Immature natural killer cell (primary cell): ENCODE results near the gene PRIMPOL. TPM values are rescaled to one million over a fixed set of nuclear protein-coding genes. Genes with fewer than 3 reads are reported as not detected.
"Not testable (repeated sequence)": the region's sequence is repeated elsewhere in the genome, so short reads cannot be mapped to it uniquely, and the experiment has no call there.

Source experiments
- DNase-seq, 3 donors: peaks; one replicate each; pipeline ENCODE4 v3.0.0; 2022; ENCODE audit warnings: mixed read lengths in 1 of 3
- H3K27ac Mint-ChIP-seq, 6 donors: one replicate each; pipeline ENCODE4 v1.8.0; 2020; ENCODE audit warnings: mixed read lengths in 6 of 6, mild to moderate bottlenecking in 5 of 6, inconsistent platforms in 4 of 6, moderate library complexity in 3 of 6
- H3K27me3 Mint-ChIP-seq, 3 donors: one replicate each; pipeline ENCODE4 v1.8.0; 2020 to 2021; ENCODE audit warnings: low read depth in 3 of 3, mild to moderate bottlenecking in 3 of 3, mixed read lengths in 3 of 3, moderate library complexity in 3 of 3, inconsistent platforms in 1 of 3
- H3K36me3 Mint-ChIP-seq, 3 donors: one replicate each; pipeline ENCODE4 v1.8.0; 2020; ENCODE audit warnings: mixed read lengths in 3 of 3, inconsistent platforms in 2 of 3, mild to moderate bottlenecking in 2 of 3
- H3K4me1 Mint-ChIP-seq, 2 donors: one replicate each; pipeline ENCODE4 v1.8.0; 2020; ENCODE audit warnings: inconsistent platforms in 2 of 2, mild to moderate bottlenecking in 2 of 2, mixed read lengths in 2 of 2, moderate library complexity in 1 of 2
- H3K4me3 Mint-ChIP-seq, 5 donors: one replicate each; pipeline ENCODE4 v1.8.0; 2020; ENCODE audit warnings: mild to moderate bottlenecking in 5 of 5, mixed read lengths in 5 of 5, inconsistent platforms in 3 of 5, moderate library complexity in 3 of 5
- H3K9me3 Mint-ChIP-seq, 6 donors: one replicate each; pipeline ENCODE4 v1.8.0; 2020; ENCODE audit warnings: mild to moderate bottlenecking in 6 of 6, mixed read lengths in 6 of 6, inconsistent platforms in 4 of 6, moderate library complexity in 3 of 6
- polyA plus RNA-seq, 3 donors: library from polyadenylated mRNA; unstranded; fragments of 300-500 nt; fragmentation: Illumina TruSeq; gene quantifications; one replicate each; pipeline ENCODE4 v1.2.3, GENCODE V29; 2021

The PRIMPOL gene
- polyA plus RNA-seq, 3 donors from 2014 or later = 16.9 to 37.8 (median 21.0) TPM

DNA sequence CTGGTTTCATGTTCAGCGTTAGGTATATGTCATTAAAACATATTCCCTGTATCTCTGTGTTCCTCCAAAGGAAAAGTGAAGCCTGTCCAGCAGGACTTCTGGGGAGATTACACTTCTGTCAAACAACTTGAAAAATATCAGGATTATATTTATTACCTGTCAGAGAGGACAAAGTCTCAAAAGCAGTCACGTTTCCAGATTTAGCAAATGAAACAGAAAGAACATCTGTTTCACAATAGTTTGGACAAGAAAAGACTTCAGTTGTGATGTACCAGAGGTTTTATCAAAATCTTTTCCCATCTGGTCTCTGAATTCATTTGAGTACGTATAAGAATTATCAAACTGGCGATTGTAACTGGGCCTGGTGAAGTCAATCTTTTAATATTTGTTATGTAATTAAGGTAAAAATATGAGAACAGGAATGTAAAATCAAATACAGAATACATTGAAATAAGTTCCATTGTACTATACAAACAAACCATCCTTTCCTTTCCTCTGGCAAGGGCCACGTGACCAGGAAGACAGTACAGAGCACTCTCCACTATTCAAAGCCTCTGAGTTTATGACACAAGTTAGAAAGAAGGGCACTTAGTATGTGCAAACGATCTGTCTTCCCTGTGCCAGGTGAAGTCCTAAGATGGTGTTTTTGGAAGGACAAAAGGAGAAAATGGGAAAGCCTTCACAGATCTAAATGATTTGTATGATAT, 3.5 kb upstream of the PRIMPOL start:
- DNase-seq = no peak
- Mint-ChIP-seq H3K4me1 (peaks cover 73 to 87% of the 10 kb centered on the region in 2 donors), H3K4me3 (peak overlapping the region; percentile 52 to 99 (median 92)), H3K36me3 (peaks cover 0 to 25% (median 4%) of the 10 kb centered on the region in 3 donors), H3K27ac (peak overlapping the region; percentile 29 to 99 (median 93)), H3K9me3 (no peaks in the 10 kb centered on the region), H3K27me3 (peaks cover 6 to 8% (median 8%) of the 10 kb centered on the region in 3 donors)

DNA sequence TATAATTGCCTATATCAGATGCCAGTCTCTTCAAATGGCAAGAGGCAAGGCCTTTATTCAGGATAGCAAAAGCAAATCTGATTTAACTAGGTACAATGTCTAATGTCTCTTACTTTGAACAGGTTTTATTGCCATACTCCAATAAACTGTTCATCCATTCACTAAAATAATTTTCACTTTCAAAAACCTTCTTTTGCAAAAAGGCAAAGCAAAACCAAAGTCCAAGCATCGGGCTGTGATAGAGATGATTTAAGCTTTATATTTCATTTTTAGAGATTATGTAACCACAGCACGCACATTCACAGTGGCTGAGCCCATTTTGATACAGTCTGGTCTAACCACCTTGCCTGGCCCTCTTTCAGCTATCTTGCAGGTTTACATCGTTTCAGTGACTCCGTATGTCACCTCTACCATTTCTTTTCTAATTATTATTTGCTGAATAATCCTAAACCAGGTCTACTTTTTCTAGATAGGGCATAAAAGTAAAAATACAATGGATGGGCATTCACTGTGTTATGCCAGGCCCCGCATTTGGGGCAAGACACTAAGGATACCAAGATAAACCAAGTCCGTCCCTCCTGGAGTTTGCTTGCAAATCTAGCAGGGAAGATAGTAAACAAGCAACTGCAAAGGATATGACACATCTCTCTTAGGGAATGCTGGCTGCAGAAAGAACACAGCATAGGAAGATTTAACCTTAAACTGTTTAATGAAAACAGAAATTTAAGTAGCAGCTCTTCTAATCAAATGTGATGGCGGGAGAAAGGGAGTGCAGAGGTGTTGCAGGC, 2.1 kb upstream of the PRIMPOL start:
- H3K27me3 Mint-ChIP-seq = peaks cover 6 to 8% (median 8%) of the 10 kb centered on the region in 3 donors
- H3K4me1 Mint-ChIP-seq = peaks cover 72 to 85% of the 10 kb centered on the region in 2 donors
- peaks cover 0 to 17% (median under 1%) of the 10 kb centered on the region in 3 donors for H3K36me3 Mint-ChIP-seq
- no peaks in the 10 kb centered on the region for H3K9me3 Mint-ChIP-seq
- DNase-seq = no peak
- peak overlapping the region; percentile 91 to 99 (median 94) for H3K27ac Mint-ChIP-seq
- H3K4me3 Mint-ChIP-seq = peak overlapping the region; percentile 85 to 99 (median 96)

DNA sequence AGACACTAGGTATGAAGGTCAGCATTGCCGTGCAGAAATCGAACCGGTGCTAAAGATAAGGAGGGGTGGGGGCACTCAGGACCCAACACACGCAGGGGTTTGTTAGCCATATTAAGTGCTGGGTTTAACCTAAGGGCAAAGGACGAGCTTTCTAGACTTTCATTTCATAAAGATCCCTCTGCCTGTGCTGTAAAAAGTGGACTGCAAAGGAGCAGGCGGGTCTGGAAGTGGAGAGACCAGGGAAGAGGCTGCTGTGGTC, 1.6 kb upstream of the PRIMPOL start:
- no peak for DNase-seq
- H3K4me3 Mint-ChIP-seq = peak overlapping the region; percentile 85 to 99 (median 96)
- no peaks in the 10 kb centered on the region for H3K9me3 Mint-ChIP-seq
- peaks cover 0 to 15% (median 0%) of the 10 kb centered on the region in 3 donors for H3K36me3 Mint-ChIP-seq
- H3K27me3 Mint-ChIP-seq = peaks cover 6 to 8% (median 8%) of the 10 kb centered on the region in 3 donors
- H3K27ac Mint-ChIP-seq = peak overlapping the region; percentile 91 to 99 (median 94)
- peaks cover 70 to 80% of the 10 kb centered on the region in 2 donors for H3K4me1 Mint-ChIP-seq

GRCh38 chr4:184648313-184649025, 1.1 kb upstream of the PRIMPOL start:
- H3K27ac Mint-ChIP-seq = peak overlapping the region; percentile 91 to 99 (median 94)
- no peaks in the 10 kb centered on the region for H3K9me3 Mint-ChIP-seq
- peak; percentile 58 to 61 (median 61) for DNase-seq
- peaks cover 6 to 8% (median 8%) of the 10 kb centered on the region in 3 donors for H3K27me3 Mint-ChIP-seq
- peak overlapping the region; percentile 92 to 99 (median 96) for H3K4me3 Mint-ChIP-seq
- peaks cover 0 to 15% (median 0%) of the 10 kb centered on the region in 3 donors for H3K36me3 Mint-ChIP-seq
- peaks cover 70 to 78% of the 10 kb centered on the region in 2 donors for H3K4me1 Mint-ChIP-seq

DNA sequence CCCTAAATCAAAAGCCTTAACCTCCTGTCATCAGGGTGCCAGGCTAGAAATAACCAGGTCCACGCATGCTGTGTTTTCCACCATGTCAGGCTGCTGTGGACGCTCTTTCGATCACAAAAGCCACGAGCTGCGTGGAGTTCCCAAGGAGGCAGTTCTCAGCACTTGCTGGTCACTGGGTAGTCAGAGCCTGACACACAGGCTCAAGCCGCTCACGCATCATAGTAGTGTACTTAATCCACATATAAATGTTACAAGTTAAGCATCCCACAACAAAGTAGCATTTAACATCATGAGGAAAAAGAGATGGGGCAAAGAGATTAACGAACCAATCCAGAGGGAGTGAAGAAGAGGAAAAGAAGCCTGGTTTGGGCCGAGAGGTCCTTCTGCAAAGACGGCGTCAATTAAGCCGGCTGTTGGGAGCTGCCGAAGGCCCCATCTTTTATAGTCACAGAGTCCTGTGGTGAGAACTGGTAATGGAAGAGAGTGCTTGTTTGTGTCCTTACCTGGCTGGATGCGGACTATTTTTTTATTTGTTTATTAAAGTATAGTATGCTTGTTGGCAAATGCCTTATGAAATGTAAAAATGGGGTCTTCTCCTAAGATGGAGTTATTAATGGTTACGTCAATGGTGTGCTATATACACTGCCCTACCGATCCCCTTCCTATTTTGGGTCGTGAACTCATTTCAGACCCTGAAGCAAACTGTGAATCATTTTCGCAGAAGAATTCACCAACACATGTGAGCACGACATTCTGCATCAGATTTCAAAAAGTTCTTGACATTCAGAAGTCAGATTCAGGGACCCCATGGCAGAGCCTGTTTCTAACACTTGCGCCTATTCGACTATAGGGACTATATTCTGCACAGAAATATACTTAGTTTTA, 675 bp downstream of the PRIMPOL start:
- peak overlapping the region; percentile 84 to 98 (median 96) for H3K27ac Mint-ChIP-seq
- peak overlapping the region; percentile 91 to 99 (median 94) for H3K4me3 Mint-ChIP-seq
- H3K36me3 Mint-ChIP-seq = peaks cover 0 to 17% (median 0%) of the 10 kb centered on the region in 3 donors
- H3K4me1 Mint-ChIP-seq = peaks cover 55 to 65% of the 10 kb centered on the region in 2 donors
- no peak for DNase-seq
- H3K9me3 Mint-ChIP-seq = no peaks in the 10 kb centered on the region
- peaks cover 6 to 8% (median 8%) of the 10 kb centered on the region in 3 donors for H3K27me3 Mint-ChIP-seq

DNA sequence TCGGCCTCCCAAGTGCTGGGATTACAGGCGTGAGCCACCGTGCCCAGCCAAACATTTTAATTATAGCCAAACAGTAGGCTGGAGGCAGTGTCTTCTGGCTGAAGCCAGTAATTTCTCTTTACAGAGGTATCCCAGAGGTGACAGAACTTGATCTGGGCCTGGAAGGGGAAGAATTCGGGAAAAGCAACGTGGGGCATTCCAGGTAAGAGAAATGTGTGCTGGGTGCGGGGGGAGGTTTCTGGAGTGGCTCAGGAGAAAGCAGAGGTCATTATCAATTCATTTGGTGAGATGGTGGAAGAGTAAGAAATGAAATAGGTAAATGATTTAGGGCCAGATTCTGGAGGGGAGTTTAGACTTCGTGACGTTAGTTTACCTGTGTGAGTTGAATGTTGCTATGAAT, 2.4 kb downstream of the PRIMPOL start:
- Mint-ChIP-seq H3K4me3 (peak overlapping the region in 2 of 5 donors; percentile 46 to 61), H3K9me3 (no peaks in the 10 kb centered on the region), H3K27ac (peak overlapping the region in 5 of 6 donors; percentile 9 to 79 (median 25)), H3K27me3 (peaks cover 6 to 8% (median 8%) of the 10 kb centered on the region in 3 donors), H3K4me1 (peaks cover 40 to 49% of the 10 kb centered on the region in 2 donors), H3K36me3 (peaks cover 0 to 8% (median 0%) of the 10 kb centered on the region in 3 donors)
- no peak for DNase-seq

DNA sequence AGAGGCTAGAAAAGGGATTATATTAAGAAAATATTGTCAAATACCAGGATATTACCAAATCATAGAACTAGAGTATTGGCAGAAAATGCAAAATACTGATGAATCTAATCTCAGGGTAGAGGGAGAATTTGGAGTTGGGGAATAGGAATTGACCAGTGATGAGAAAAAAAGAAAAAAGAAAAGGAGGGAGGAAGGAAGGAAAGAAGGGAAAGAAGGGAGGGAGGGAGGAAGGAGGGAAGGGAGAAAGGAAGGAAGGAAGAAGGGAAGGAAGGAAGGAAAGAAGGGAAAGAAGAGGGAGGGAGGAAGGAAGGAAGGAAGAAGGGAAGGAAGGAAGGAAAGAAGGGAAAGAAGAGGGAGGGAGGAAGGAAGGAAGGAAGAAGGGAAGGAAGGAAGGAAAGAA, 3.1 kb downstream of the PRIMPOL start:
- H3K27ac Mint-ChIP-seq, DNase-seq, H3K27me3 Mint-ChIP-seq, H3K4me3 Mint-ChIP-seq, H3K36me3 Mint-ChIP-seq, H3K9me3 Mint-ChIP-seq: not testable (repeated sequence)
- peaks cover 32 to 41% of the 10 kb centered on the region in 2 donors for H3K4me1 Mint-ChIP-seq

DNA sequence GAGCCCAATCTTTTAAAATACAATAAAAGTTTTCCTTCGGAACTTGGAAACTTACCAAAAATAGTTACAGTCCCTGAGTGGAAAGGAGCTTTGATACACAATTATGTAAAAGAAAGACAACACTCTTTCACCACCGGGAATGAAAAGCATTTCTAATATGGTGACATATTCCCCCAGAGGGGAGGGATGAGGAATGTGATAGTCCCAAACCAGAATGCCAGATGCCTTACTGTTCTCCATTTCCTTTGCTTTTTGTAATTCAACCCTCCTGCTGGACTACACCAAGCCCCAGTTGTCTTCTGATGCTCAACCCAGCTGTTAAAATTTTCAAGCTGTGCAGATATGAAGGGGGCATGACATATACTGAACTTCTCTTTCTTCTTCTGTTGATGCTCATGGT, 4.1 kb downstream of the PRIMPOL start:
- peak overlapping the region in 2 of 6 donors; percentile 34 to 54 for H3K27ac Mint-ChIP-seq
- H3K36me3 Mint-ChIP-seq = peaks cover 4 to 13% (median 4%) of the 10 kb centered on the region in 3 donors
- no peak overlapping the region for H3K4me3 Mint-ChIP-seq
- H3K27me3 Mint-ChIP-seq = peaks cover 0 to 5% (median 2%) of the 10 kb centered on the region in 3 donors
- H3K4me1 Mint-ChIP-seq = peaks cover 23 to 33% of the 10 kb centered on the region in 2 donors
- H3K9me3 Mint-ChIP-seq = no peaks in the 10 kb centered on the region
- DNase-seq = no peak

DNA sequence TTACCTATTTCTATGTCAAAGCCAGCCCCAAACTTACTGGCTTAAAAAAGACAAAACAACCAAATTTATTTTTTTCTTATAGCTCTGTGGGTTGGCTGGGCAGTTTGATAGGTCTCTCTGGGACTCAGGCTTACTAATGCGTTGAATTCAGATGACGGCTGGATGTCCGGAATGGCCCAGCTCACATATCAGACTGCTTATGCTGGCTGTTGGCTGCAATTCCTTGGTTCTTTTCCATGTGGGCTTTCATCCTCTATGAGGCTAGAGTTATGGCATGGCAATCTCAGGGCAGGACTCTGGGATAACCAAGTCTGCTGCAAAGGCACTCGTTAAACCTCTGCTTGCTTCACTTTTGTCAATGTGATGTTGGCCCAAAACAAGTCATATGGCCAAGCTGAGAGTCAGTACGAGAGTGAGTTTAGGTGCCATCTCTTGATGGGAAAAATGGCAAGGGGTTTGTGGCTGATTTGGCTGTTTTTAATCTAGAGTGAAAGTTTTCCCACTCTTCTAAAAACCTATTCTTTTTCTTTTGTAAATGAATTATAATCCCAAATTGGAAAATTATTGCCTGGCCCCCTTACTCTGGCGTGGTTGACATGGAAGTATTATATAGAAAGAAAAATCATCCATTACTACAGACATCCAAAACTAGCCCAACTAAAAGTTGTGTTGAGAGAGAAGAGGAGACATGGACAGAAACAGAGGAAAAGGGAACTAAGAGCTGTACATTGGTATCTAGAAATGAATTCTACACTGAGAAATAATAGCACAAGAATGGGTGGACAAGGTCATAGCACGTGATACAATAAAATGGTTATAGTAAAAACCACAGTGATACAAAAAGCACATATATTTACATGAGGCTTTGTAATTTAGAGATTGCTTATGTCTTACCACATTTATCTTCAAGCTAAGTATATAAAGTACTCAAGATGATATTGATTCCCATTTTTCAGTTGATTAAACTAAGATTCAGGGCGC, 6.6 kb downstream of the PRIMPOL start:
- Mint-ChIP-seq H3K27ac (peak overlapping the region in 1 of 6 donors; percentile 70), H3K36me3 (peaks cover 4 to 23% (median 9%) of the 10 kb centered on the region in 3 donors), H3K4me3 (no peak overlapping the region), H3K9me3 (no peaks in the 10 kb centered on the region), H3K4me1 (peaks cover 10 to 16% of the 10 kb centered on the region in 2 donors), H3K27me3 (peaks cover 0 to 3% (median 0%) of the 10 kb centered on the region in 3 donors)
- DNase-seq = no peak

DNA sequence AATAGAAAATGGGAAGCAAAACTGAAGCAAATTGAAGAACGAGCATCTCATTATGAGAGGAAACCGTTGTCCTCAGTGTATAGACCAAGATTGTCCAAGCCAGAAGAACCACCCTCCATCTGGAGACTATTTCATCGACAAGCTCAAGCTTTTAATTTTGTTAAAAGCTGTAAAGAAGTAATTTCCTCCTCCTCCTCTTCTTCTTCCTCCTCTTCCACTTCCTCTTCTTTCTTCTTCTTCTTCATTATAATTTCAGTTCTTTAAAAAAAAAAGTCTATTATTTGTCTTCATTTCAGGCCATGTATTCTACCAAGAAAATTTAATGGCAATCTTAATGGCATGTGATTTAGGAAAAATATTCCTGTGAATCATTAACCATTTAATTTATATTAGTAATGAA, 7.6 kb downstream of the PRIMPOL start:
- H3K4me3 Mint-ChIP-seq = no peak overlapping the region
- H3K4me1 Mint-ChIP-seq = peaks cover 2 to 6% of the 10 kb centered on the region in 2 donors
- DNase-seq = no peak
- H3K27me3 Mint-ChIP-seq = peaks cover 0 to 4% (median 0%) of the 10 kb centered on the region in 3 donors
- H3K36me3 Mint-ChIP-seq = peaks cover 4 to 25% (median 9%) of the 10 kb centered on the region in 3 donors
- peak overlapping the region in 1 of 6 donors; percentile 35 for H3K27ac Mint-ChIP-seq
- no peaks in the 10 kb centered on the region for H3K9me3 Mint-ChIP-seq

- H3K36me3 Mint-ChIP-seq = peaks cover 4 to 27% (median 9%) of the 10 kb centered on the region in 3 donors
- not testable (repeated sequence) for H3K4me3 Mint-ChIP-seq, H3K9me3 Mint-ChIP-seq, DNase-seq, H3K4me1 Mint-ChIP-seq, H3K27me3 Mint-ChIP-seq
- peak overlapping the region in 1 of 6 donors; percentile 62 for H3K27ac Mint-ChIP-seq
These were observed 8.3 kb downstream of the PRIMPOL start for GRCh38 chr4:184657820-184658219.

- Mint-ChIP-seq H3K27ac (no peak overlapping the region), H3K36me3 (peaks cover 9 to 27% (median 9%) of the 10 kb centered on the region in 3 donors), H3K9me3 (no peaks in the 10 kb centered on the region), H3K4me3 (no peak overlapping the region), H3K27me3 (peaks cover 0 to 4% (median 0%) of the 10 kb centered on the region in 3 donors), H3K4me1 (no peaks in the 10 kb centered on the region)
- DNase-seq = no peak
These were observed 11.4 kb downstream of the PRIMPOL start for GRCh38 chr4:184660978-184661377.
